Eye (tissue), 1 donor: Measurements from ENCODE around the gene ACOT11.
"Not testable (repeated sequence)": the region's sequence is repeated elsewhere in the genome, so short reads cannot be mapped to it uniquely, and the experiment has no call there.

ENCODE experiments used
- DNase-seq: peaks from one replicate; pipeline ENCODE4 v3.0.0-alpha.2; 2015

Gene ACOT11

DNA sequence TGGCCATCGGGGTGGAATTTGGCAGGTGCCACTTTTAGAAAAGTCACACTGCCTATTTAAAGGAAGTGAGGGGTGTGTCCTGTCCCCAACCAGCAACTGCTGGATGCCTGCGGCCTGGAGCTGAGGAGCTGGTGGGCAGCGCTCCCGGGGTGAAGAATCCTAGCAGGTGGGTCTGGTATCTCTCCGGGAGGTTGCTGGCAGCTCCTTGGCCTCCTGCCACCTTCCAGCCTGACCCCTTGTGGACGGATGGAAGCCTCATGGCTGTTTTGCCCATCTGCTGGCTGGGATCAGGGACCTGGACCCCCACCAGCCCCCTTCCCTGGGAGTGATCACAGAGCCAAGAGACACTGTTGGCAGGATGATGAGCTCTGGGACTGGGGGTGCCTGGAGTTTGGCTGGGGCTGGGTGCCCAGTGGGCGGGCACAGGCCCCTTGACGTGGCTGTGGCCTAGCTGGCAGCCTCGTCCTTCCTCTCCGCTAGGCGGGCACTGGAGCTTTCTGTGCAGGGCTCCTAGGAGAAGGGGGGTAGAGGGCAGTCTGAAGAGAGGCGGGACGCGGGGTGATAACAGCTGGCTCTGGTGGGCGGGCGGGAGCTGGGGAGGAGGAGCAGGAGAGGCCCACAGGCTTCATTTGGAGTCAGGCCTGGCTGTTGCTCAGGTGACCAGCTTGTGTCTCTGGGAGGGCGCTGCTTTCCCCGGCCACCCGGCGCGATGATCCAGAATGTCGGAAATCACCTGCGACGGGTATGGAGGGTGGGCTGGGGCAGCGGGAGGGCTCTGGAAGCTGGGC is at the start of gene ACOT11:
Gene ACOT11, plus strand, starts transcription at position 628 of the 788 bp plus-strand sequence. Its CDS starts 82 bp downstream, at position 710.
- DNase-seq = peak; percentile 92

DNA sequence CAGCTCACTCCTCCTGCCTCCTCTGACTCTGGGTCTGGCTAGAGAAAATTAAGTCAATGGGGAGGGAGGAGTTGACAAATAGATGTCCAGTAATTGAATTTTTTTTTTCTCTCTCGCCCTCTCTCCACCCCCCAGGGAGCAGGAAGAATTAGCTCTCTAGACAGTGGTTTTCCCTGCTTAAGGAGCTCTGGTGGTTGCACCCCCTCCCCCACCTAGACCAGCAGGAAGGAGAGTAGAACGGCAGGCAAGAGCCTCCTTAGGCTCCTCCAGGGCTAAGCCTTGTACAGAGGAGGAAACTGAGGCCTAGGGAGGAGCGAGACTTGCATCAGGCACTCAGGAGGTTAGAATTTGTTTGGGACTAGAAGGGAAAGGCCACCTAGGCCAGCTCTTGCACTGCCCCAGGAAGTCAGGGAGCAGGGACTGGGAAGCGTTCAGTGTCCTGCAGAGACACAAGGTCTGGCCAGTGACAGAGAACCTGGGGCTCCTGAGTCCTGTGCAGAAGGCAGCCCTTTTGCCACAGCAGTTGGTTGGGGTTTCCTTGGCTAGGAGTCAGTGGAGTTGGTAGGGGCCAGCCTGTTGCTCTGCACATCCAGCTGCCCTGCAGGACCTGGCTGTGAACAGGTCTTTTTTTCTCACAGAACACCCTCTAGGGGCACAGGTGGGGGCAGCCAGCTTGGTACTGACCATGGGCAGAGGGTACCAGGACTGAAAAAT is 49.5 kb upstream of the ACOT11 start:
- DNase-seq = peak; percentile 9

DNA sequence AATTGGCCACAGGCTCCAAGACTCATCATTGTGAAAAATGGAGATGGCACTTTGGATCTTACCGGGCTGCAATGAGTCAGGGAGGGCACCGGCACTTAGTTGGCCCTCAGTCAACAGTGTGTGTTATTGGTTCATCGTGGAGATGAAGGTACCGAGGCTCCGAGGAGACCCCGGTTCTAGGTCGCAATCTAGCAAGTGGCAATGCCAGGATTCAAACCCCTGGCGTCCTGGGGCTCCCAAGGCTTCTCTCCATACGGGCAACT is 49.0 kb upstream of the ACOT11 start:
- DNase-seq = no peak

GRCh38 chr1:54499360-54500106 is 48.5 kb upstream of the ACOT11 start:
- DNase-seq = peak; percentile 80

DNA sequence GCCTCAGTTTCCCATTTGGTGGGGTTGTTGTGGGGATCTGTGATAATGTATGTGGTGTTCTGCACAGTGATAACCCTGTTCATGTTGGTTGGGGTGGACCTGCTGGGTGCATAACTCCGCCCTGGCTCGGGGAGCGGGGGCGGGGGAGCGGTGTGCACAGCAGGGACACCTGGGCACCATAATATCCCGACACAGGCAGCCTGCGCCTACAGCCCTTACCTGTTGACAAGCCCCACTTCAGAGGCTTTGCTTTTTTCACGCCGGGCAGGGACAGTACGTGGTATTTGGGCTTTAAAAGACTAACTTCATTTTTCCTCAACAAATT is 48.0 kb upstream of the ACOT11 start:
- DNase-seq = peak; percentile 14

DNA sequence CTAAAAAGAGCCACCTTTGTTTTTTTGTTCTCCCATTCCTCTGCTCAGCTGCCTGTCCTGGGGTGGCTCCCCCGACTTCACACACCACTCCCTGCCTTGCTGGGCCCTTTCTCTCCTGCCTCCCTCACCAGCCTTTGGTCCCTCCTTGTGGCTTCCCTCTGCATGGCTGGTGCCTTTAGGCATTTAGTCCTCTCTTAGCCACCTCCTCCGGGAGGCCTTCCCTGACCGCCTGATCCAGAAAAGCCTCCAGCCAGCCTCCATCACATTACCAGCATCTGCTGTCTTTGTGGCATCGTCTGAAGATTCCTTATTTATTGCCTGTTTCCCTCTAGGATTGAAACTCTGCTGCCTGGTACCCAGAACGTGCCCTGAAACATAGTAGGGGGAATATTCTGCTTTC is 46.2 kb upstream of the ACOT11 start:
- DNase-seq = no peak

DNA sequence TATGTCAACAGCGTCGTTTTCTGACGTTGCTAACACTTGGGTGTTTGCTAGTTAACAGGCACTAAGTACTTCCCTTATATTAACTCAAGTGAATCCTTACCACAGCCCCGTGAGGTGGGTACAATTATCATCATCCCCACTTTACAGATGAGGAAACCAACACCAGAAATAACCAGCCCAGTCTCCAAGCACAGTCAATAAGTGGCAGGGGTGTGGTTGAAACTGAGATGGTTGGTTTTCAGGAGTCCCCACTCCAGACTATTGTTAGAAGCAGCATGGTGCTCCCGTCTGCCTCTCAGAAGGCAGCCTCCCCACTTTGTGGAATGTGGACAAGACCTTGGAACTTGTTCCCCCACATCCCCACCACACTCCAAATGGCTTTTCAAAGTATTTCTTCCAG is 45.7 kb upstream of the ACOT11 start:
- no peak for DNase-seq

GRCh38 chr1:54506594-54506993 is 41.4 kb upstream of the ACOT11 start:
- no peak for DNase-seq

- no peak for DNase-seq
Measured at GRCh38 chr1:54507033-54507870, 40.8 kb upstream of the ACOT11 start.

DNA sequence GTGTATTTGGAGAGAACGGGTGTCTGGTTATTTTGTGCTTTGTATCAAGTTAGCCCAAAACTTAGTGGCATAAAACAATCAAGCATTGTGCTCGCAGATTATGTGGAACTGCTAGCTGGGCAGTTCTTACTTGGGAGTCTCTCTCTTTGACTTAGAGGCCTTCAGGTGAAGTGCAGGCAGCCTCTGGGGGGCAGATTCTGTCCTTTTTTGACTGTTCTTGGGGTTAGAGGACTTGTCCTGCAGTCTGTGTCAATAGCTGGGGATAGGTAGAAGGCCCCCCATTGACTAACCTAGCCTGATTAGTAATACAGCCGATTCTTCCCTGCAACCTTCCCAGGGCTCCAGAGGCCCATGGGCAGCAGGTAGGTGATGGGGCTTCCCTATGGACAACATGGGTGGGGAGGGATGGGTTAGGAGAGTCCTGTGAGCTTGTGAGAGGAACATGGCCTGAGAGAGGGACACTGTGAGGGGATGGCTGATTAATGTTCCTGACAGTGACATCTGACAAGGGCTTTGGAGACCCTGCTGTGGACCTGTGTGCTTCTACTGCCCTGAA is 37.2 kb upstream of the ACOT11 start:
- no peak for DNase-seq

- DNase-seq = not testable (repeated sequence)
Measured at GRCh38 chr1:54513921-54514580, 34.0 kb upstream of the ACOT11 start.

DNA sequence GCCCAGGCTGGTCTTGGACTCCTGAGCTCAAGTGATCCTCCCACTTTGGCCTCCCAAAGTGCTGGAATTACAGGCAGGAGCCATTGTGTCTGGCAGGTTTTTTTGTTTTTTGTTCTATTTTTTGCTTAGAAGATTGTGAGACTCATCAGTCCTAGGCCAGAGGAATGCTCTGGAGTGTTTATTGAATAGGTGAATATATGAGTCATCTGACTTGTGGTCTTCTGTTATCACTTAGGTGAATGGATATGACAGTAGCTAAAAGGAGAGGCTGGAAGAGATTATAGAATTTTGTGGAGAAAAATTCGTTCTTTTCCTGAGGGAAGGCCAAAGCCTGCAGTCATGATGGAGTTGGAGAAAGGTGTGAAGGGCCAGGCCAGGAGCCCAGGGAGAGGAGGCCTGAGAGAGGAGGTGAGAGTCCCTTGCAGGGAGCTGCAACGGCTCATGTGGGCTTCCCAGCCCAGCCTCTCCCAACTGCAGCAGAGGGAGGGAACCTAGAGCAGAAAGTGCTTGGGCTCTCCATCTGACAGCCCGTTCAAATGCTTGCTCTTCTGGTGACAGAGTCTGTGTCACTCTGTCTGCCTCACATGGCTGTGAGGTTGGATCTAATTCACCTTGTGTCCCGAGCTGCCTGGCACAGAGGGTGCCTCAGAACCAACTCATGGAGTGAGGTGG is 31.6 kb upstream of the ACOT11 start:
- DNase-seq = no peak

DNA sequence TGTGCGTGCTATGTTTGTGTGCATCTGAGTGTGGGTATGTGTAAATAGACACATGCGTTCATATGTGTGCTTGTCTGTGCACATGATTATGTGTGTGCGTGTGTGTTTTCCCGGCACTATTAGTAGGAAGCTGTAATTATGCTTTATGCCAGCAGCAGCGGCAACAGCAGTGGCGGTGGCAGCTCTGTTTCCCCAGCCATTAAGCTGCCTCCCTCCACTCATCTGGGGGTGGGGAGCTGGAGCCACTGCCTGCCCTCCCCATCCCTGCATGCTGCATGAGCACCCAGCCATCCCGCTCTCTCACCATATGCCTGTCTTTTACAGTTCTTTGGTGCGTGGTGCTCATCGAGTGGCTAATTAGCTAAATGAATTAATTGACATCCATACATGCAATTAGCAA is 30.5 kb upstream of the ACOT11 start:
- peak; percentile 24 for DNase-seq

- DNase-seq = no peak
Measured at GRCh38 chr1:54518489-54518888, 29.5 kb upstream of the ACOT11 start.

- DNase-seq = peak; percentile 83
Measured at GRCh38 chr1:54519709-54520108, 28.3 kb upstream of the ACOT11 start.

GRCh38 chr1:54520631-54521321 is 27.3 kb upstream of the ACOT11 start:
- DNase-seq = no peak

GRCh38 chr1:54526565-54526964 is 21.5 kb upstream of the ACOT11 start:
- DNase-seq = not testable (repeated sequence)

DNA sequence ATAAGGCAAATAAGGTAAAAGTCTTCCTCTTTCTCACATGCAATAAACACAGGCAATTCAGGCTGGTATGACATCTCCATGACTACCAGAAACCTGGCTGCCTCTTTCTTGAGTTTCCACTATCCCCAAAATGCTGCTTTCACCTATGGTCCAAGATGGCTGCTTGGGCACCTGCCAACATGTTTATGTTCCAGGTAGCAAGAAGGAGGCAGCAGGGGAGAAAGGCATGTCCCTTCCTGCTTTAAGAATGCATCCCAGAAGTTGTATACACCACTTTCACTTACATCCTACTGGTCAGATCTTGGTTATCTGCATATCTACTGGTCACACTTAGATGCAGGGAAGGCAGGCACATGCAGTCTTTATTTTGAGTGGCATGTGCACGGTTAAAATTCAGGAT is 19.4 kb upstream of the ACOT11 start:
- no peak for DNase-seq

DNA sequence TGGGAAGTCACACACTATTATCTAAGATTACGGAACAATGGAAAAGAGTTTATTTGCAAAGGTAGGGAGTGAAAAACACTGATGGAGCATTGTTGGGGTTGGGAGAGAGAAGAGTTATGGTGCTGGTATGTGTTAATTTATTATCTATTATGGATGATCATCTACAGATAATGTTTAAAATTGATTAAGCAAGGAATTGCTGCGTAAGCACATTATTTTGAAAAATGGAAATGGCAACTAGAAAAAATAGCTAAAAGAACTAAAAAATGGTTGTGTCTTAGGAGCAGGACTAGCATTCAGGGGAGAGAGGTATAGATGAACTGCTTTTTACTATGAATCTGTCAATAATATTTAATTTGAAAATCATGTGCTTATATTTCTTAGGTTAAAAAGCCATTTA is 16.0 kb upstream of the ACOT11 start:
- DNase-seq = no peak

GRCh38 chr1:54536656-54537055 is 11.4 kb upstream of the ACOT11 start:
- DNase-seq = not testable (repeated sequence)

DNA sequence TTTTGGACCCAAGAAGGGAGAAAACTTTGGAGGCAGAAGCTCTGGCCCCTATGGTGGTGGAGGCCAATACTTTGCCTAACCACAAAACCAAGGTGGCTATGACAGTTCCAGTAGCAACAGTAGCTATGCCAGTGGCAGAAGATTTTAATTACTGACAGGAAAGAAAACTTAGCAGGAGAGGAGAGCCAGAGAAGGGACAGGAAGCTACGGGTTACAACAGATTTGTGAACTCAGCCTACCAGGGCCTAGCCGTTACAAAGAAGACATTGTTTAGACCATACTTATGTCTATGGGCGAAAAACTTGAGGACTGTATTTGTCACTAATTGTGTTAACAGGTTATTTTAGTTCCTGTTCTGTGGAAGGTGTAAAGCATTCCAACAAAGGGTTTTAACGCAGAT is 10.4 kb upstream of the ACOT11 start:
- no peak for DNase-seq
